DND-41 (cell line): Measurements from ENCODE around the gene NR4A1.

ENCODE experiments used
- EZH2 ChIP-seq: IDR thresholded peaks from 3 replicates; pipeline ENCODE4 v1.6.1; 2012; ENCODE audit warnings: borderline replicate concordance, low read depth, mild to moderate bottlenecking, moderate library complexity, low read length, inconsistent platforms; ENCODE audit not compliant: severe bottlenecking
- TF ChIP-seq, protein P1 (sequence below): IDR thresholded peaks from 2 replicates; pipeline ENCODE4 v1.5.1; 2012; ENCODE audit warnings: borderline replicate concordance, low read length, moderate library complexity, mild to moderate bottlenecking; ENCODE audit not compliant: poor library complexity, severe bottlenecking; ENCODE audit errors: extremely low read depth

DNA sequence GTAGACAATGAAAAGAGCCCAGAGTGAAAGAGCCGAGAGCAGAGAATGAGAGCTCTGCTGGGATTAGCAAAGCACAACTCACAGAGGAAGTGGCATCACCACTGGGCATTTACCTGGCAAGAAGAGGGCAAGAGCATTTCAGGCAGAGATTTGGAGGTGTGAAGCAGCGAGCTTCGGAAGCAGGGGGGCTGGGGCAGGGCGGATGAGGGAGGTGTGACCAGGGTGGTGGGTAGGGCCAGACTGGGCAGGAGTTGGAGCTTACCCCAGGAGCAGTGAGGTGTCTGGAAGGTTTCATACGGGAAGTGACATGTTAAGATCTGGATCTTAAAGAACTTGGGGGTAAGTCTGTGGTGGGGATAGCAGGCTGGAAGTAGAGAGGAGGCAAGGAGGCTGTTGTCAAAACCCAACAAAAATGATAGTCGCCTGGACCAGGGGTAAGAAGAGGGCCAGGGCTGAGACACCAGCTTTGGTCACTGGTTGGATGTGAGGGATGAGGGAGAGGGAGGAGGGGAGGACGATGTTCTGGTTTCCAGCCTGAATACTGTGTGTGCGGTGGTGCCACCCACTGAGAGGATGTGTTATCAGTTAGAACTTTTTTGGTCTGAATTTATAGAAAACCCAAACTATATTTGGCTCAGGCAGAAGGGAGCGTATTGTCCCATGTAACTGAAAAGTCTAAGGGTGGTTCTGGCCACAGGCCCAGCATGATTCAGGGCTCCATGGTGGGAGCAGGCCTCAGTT lies 33.4 kb downstream of the NR4A1 start:
- TF ChIP-seq, protein P1, sequence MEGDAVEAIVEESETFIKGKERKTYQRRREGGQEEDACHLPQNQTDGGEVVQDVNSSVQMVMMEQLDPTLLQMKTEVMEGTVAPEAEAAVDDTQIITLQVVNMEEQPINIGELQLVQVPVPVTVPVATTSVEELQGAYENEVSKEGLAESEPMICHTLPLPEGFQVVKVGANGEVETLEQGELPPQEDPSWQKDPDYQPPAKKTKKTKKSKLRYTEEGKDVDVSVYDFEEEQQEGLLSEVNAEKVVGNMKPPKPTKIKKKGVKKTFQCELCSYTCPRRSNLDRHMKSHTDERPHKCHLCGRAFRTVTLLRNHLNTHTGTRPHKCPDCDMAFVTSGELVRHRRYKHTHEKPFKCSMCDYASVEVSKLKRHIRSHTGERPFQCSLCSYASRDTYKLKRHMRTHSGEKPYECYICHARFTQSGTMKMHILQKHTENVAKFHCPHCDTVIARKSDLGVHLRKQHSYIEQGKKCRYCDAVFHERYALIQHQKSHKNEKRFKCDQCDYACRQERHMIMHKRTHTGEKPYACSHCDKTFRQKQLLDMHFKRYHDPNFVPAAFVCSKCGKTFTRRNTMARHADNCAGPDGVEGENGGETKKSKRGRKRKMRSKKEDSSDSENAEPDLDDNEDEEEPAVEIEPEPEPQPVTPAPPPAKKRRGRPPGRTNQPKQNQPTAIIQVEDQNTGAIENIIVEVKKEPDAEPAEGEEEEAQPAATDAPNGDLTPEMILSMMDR = no peak
- TF ChIP-seq EZH2 = no peak
